Astrocyte (in vitro differentiated cells and primary cell): ENCODE results near the gene KNSTRN.

Source experiments
- CTCF ChIP-seq: IDR thresholded peaks from 2 replicates; pipeline ENCODE4 v1.5.1; 2011; ENCODE audit warnings: low read depth, mild to moderate bottlenecking, inconsistent platforms, low read length, moderate library complexity; ENCODE audit not compliant: insufficient read depth
- EZH2 ChIP-seq: IDR thresholded peaks from 2 replicates; pipeline ENCODE4 v1.6.1; 2012; ENCODE audit warnings: mild to moderate bottlenecking, low read length, inconsistent platforms; ENCODE audit not compliant: insufficient read depth

GRCh38 chr15:40409366-40409765 lies 26.8 kb downstream of the KNSTRN start:
- TF ChIP-seq CTCF, result no peak
- TF ChIP-seq EZH2, result no peak
